BJ (cell line): ENCODE measurements around the gene SLC15A3. TPM values are rescaled to one million over a fixed set of nuclear protein-coding genes. Genes with fewer than 3 reads are reported as not detected.
A peak's percentile ranks its signal among the peaks of the same experiment; 100 is the strongest.

Experiments used
- CTCF ChIA-PET: fragments of 350-600 bp; formaldehyde crosslinking; extraction: SDS; loops from one replicate; lab custom pipeline; 2021; ENCODE audit warnings: antibody characterized with exemption, inconsistent platforms; lab: Yijun Ruan, JAX
- POLR2A ChIA-PET: fragments of 300-600 bp; sonication (Branson Sonifier 250); formaldehyde crosslinking; extraction: SDS; loops from one replicate; lab custom pipeline; 2021; ENCODE audit warnings: antibody characterized with exemption; lab: Charles Lee
- DNase-seq: peaks from one replicate; pipeline ENCODE4 v3.0.0-alpha.2; 2011; ENCODE audit warnings: low read depth
- H3K27me3 ChIP-seq: 2 replicates; pipeline ENCODE4 v1.6.0; 2011; ENCODE audit warnings: low read length; ENCODE audit not compliant: control insufficient read depth, insufficient read depth
- H3K36me3 ChIP-seq: 2 replicates; pipeline ENCODE4 v1.5.1; 2011; ENCODE audit warnings: low read length; ENCODE audit not compliant: control insufficient read depth, insufficient read depth
- H3K4me3 ChIP-seq: 2 replicates; pipeline ENCODE4 v1.5.1; 2011; ENCODE audit warnings: low read depth, mild to moderate bottlenecking, control low read depth, low read length
- CTCF ChIP-seq: IDR thresholded peaks from 2 replicates; pipeline ENCODE4 v1.5.1; 2011; ENCODE audit warnings: low read depth, mild to moderate bottlenecking, control low read depth, inconsistent platforms, low read length, moderate library complexity; ENCODE audit not compliant: insufficient read depth
- polyA plus RNA-seq: library from polyadenylated mRNA; depleted of rRNA; stranded (reverse); fragments of >200 nt; gene quantifications from 2 replicates; pipeline ENCODE4 v1.2.3, GENCODE V29; 2011

The SLC15A3 gene
- polyA plus RNA-seq, 1 experiment = 14.1 TPM

- no peak for DNase-seq
- no peak for TF ChIP-seq CTCF
- Histone ChIP-seq H3K36me3 (no peaks in the 10 kb centered on the region), H3K4me3 (no peak within 1 kb of the TSS), H3K27me3 (peaks cover 17% of the 10 kb centered on the region)
- ChIA-PET CTCF (interaction anchor here (0.6 to 3.7 kb wide), 10 partner anchors 10 to 218 kb away, joined by 3 to 22 read pairs (median 4); no protein-coding TSS in a partner anchor), POLR2A (no interaction called here)
These were observed 19.5 kb upstream of the SLC15A3 start, which contains the start of gene CD6 for GRCh38 chr11:60971520-60971919. TSS of gene CD6 (plus strand) at chr11:60971680. CDS start at chr11:60971866, 186 bp downstream.

- Histone ChIP-seq H3K27me3 (peaks cover 16% of the 10 kb centered on the region), H3K36me3 (no peaks in the 10 kb centered on the region), H3K4me3 (no peak overlapping the region)
- no peak for DNase-seq
- no peak for TF ChIP-seq CTCF
- ChIA-PET CTCF (interaction anchor here (0.9 to 3.7 kb wide), 11 partner anchors 9 to 207 kb away, joined by 3 to 22 read pairs (median 5); no protein-coding TSS in a partner anchor), POLR2A (no interaction called here)
These were observed 18.9 kb upstream of the SLC15A3 start for GRCh38 chr11:60970890-60971289.

- Histone ChIP-seq H3K4me3 (no peak overlapping the region), H3K36me3 (no peaks in the 10 kb centered on the region), H3K27me3 (peaks cover 16% of the 10 kb centered on the region)
- ChIA-PET POLR2A (no interaction called here), CTCF (interaction anchor here (0.6 to 3.7 kb wide), 19 partner anchors 9 to 208 kb away, joined by 3 to 22 read pairs (median 5); partner anchors contain the start of genes TMEM132A and VPS37C)
- DNase-seq = no peak
- peak; percentile 93 for TF ChIP-seq CTCF
These were observed 18.4 kb upstream of the SLC15A3 start for GRCh38 chr11:60970369-60970774.

GRCh38 chr11:60968223-60968622 lies 16.2 kb upstream of the SLC15A3 start:
- CTCF ChIA-PET = interaction anchor here (0.7 to 3.7 kb wide), 6 partner anchors 45 to 221 kb away, joined by 3 to 22 read pairs (median 4); partner anchors contain the start of gene TMEM132A
- POLR2A ChIA-PET = no interaction called here
- TF ChIP-seq CTCF = no peak
- H3K27me3 ChIP-seq = peaks cover 16% of the 10 kb centered on the region
- DNase-seq = no peak
- no peaks in the 10 kb centered on the region for H3K36me3 ChIP-seq
- no peak overlapping the region for H3K4me3 ChIP-seq

- TF ChIP-seq CTCF = no peak
- ChIA-PET POLR2A (no interaction called here), CTCF (interaction anchor here (1.2 to 2.5 kb wide), 5 partner anchors 18 to 223 kb away, joined by 3 to 15 read pairs (median 3); no protein-coding TSS in a partner anchor)
- no peak overlapping the region for H3K4me3 ChIP-seq
- no peaks in the 10 kb centered on the region for H3K36me3 ChIP-seq
- H3K27me3 ChIP-seq = peaks cover 11% of the 10 kb centered on the region
- DNase-seq = no peak
These were observed 14.9 kb upstream of the SLC15A3 start for GRCh38 chr11:60966890-60967289.
